ENCODE results near the gene CD27.

CD27 gene

DNA sequence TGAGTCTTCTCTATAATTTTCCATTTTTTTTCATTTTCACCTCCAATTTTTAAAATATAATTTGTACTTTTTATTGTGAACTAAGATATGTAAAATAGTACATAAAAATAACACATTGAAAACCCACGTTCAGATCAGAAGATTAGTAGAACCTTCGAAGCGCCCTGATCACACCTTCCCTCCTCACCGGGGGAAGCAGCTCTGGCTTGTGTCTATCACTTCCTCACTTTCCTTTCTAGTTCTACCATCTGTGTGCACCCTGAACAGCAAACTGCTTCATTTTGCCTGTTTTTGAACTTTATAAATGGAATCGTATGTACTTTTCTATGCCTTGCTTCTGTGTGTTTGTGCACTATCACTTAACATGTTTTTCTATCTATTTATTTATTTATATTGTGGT lies 11.8 kb upstream of the CD27 start:
- CTCF ChIA-PET, result interaction anchor here (0.6 to 1.5 kb wide), 2 partner anchors 33 to 324 kb away, joined by 4 to 8 read pairs; no protein-coding TSS in a partner anchor
- Histone ChIP-seq H3K36me3 (ENCODE audit: control insufficient read depth in 2 of 2, insufficient read depth in 1 of 2, low read length in 2 of 2) (no peaks in the 10 kb centered on the region), H3K9me3 (ENCODE audit: control insufficient read depth, insufficient read depth, low read depth, low read length) (no peaks in the 10 kb centered on the region), H3K27ac (ENCODE audit: extremely low read depth, low read depth, low read length) (no peak overlapping the region), H3K4me3 (ENCODE audit: low read depth, low read length) (no peak overlapping the region), H3K4me1 (ENCODE audit: control insufficient read depth, insufficient read depth, low read length) (0 out of 2 replicates have a peak, but pooled peaks cover 4% of the 10 kb centered on the region)
- POLR2A ChIA-PET, result no interaction called here
- TF ChIP-seq, protein P1, sequence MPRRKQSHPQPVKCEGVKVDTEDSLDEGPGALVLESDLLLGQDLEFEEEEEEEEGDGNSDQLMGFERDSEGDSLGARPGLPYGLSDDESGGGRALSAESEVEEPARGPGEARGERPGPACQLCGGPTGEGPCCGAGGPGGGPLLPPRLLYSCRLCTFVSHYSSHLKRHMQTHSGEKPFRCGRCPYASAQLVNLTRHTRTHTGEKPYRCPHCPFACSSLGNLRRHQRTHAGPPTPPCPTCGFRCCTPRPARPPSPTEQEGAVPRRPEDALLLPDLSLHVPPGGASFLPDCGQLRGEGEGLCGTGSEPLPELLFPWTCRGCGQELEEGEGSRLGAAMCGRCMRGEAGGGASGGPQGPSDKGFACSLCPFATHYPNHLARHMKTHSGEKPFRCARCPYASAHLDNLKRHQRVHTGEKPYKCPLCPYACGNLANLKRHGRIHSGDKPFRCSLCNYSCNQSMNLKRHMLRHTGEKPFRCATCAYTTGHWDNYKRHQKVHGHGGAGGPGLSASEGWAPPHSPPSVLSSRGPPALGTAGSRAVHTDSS (tag by site-specific recombination; IDR thresholded peaks at IDR 0.05), result no peak
- TF ChIP-seq ZFP37 (tag by site-specific recombination; IDR thresholded peaks at IDR 0.05) (no peak), ZNF157 (tag by site-specific recombination; IDR thresholded peaks at IDR 0.05) (no peak), ZNF133 (tag by site-specific recombination; IDR thresholded peaks at IDR 0.05) (no peak), ZNF830 (tag by site-specific recombination; IDR thresholded peaks at IDR 0.05; ENCODE audit: low read depth) (no peak), WT1 (tag by site-specific recombination; IDR thresholded peaks at IDR 0.05) (no peak), ZBTB20 (tag by site-specific recombination; IDR thresholded peaks at IDR 0.05) (no peak)
- TF ChIP-seq, protein P2, sequence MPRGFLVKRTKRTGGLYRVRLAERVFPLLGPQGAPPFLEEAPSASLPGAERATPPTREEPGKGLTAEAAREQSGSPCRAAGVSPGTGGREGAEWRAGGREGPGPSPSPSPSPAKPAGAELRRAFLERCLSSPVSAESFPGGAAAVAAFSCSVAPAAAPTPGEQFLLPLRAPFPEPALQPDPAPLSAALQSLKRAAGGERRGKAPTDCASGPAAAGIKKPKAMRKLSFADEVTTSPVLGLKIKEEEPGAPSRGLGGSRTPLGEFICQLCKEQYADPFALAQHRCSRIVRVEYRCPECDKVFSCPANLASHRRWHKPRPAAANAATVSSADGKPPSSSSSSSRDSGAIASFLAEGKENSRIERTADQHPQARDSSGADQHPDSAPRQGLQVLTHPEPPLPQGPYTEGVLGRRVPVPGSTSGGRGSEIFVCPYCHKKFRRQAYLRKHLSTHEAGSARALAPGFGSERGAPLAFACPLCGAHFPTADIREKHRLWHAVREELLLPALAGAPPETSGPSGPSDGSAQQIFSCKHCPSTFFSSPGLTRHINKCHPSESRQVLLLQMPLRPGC (tag by site-specific recombination; IDR thresholded peaks at IDR 0.05), result no peak

DNA sequence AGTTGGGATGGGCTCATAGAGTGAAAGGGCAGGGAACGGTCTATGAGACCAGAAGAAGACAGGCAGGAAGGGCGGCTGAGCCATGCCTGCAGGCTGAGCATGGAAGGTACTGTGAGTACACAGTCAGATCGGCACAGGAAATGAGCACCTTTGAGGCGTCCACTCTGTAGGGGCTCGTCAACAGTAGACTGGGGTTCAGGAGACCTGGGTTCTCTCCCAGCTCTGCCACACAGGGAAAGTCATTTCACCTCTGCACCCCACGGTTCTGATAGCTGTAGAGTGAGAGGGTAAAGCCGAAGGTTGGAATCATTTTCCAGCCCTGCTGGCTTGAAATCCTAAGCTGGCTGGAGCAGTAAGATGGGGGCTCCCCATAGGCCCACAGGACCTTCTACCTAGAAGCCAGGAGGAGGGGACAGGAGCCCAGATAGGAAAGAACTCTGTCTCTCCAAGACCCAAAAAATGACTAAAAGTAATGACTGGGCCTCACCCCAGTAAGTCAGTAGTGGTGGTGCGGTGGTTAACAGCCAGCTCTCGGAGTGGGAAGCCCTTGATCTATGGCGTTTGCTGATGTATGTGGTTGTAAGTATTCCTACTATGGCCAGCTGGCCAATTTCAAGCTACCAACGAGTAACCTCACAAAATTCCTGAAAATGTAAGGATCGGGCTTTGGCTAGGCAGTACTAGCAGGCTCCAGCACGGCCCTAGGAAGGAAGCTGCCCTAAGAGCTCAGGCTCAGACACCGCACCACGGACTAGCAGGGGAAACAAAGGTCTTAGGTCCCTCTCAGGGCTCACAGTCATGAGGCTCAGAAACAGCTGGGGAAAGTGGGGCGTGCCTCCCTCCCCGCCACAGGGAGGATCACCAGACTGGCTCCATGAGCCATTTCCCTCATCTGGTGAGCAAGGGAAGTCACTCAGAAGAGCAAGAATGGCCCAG lies 10.3 kb upstream of the CD27 start:
- 0 out of 2 replicates have a peak, but pooled peaks cover 4% of the 10 kb centered on the region for H3K4me1 ChIP-seq (ENCODE audit: control insufficient read depth, insufficient read depth, low read length)
- TF ChIP-seq ZNF600 (tag by site-specific recombination; IDR thresholded peaks at IDR 0.05) (no peak), ZNF248 (tag by site-specific recombination; IDR thresholded peaks at IDR 0.05) (no peak), ZNF514 (tag by site-specific recombination; IDR thresholded peaks at IDR 0.05) (no peak), ZNF214 (tag by site-specific recombination; IDR thresholded peaks at IDR 0.05; ENCODE audit: borderline replicate concordance) (no peak), ZNF785 (tag by site-specific recombination; IDR thresholded peaks at IDR 0.05) (no peak)
- no peak overlapping the region for H3K4me3 ChIP-seq (ENCODE audit: low read depth, low read length)
- no peak overlapping the region for H3K27ac ChIP-seq (ENCODE audit: extremely low read depth, low read depth, low read length)
- CTCF ChIA-PET, result interaction anchor here (1.3 to 1.6 kb wide), 2 partner anchors 11 to 31 kb away, joined by 6 to 7 read pairs; no protein-coding TSS in a partner anchor
- POLR2A ChIA-PET, result interaction anchor here (1.3 to 1.4 kb wide), 2 partner anchors 36 to 100 kb away, joined by 3 to 7 read pairs; partner anchors contain the start of genes GAPDH and VAMP1
- H3K9me3 ChIP-seq (ENCODE audit: control insufficient read depth, insufficient read depth, low read depth, low read length), result no peaks in the 10 kb centered on the region
- no peaks in the 10 kb centered on the region for H3K36me3 ChIP-seq (ENCODE audit: control insufficient read depth in 2 of 2, insufficient read depth in 1 of 2, low read length in 2 of 2)

DNA sequence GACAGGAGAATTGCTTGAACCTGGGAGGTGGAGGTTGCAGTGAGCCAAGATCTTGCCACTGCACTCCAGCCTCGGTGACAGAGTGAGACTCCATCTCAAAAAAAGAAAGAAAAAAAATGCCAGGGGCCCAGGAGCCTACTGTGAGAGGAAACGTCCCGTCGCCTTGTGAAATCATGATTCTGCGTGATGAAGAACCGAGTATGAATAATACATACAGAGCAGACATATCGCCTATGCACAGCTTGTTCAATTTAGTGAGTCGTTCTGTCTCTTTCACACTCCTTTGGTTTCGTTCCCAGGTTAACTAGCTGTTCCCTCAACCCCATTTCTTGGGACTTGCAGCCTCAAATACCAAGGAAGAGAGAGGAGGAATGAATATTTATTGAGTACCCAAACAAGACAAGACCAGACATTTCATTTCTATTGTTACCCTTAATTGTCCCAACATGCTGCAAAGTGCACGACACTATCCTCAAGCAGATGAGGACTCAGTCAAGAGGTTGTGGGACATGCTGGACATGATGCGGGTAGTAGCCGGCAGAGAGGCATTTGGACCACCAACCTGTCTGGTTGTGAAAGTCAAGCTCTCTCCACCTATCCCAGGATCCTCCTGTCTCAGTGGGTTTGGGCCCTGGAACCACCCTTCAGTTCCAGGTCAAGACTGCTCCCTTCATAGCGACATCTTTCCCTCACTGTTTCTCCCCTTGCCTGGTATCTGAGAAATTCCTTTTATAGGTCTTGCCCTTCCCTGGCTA lies 8.6 kb upstream of the CD27 start:
- H3K4me3 ChIP-seq (ENCODE audit: low read depth, low read length), result no peak overlapping the region
- H3K27ac ChIP-seq (ENCODE audit: extremely low read depth, low read depth, low read length), result no peak overlapping the region
- H3K4me1 ChIP-seq (ENCODE audit: control insufficient read depth, insufficient read depth, low read length), result no peaks in the 10 kb centered on the region
- H3K36me3 ChIP-seq (ENCODE audit: control insufficient read depth in 2 of 2, insufficient read depth in 1 of 2, low read length in 2 of 2), result no peaks in the 10 kb centered on the region
- no peaks in the 10 kb centered on the region for H3K9me3 ChIP-seq (ENCODE audit: control insufficient read depth, insufficient read depth, low read depth, low read length)
- no peak for TF ChIP-seq ZNF830 (tag by site-specific recombination; IDR thresholded peaks at IDR 0.05; ENCODE audit: low read depth)
- no peak for TF ChIP-seq ZFP69B (tag by site-specific recombination; IDR thresholded peaks at IDR 0.05)
- no peak for TF ChIP-seq ZBTB17 (tag by site-specific recombination; IDR thresholded peaks at IDR 0.05)
- TF ChIP-seq ZNF701 (tag by site-specific recombination; IDR thresholded peaks at IDR 0.05), result no peak
- TF ChIP-seq, protein P3, sequence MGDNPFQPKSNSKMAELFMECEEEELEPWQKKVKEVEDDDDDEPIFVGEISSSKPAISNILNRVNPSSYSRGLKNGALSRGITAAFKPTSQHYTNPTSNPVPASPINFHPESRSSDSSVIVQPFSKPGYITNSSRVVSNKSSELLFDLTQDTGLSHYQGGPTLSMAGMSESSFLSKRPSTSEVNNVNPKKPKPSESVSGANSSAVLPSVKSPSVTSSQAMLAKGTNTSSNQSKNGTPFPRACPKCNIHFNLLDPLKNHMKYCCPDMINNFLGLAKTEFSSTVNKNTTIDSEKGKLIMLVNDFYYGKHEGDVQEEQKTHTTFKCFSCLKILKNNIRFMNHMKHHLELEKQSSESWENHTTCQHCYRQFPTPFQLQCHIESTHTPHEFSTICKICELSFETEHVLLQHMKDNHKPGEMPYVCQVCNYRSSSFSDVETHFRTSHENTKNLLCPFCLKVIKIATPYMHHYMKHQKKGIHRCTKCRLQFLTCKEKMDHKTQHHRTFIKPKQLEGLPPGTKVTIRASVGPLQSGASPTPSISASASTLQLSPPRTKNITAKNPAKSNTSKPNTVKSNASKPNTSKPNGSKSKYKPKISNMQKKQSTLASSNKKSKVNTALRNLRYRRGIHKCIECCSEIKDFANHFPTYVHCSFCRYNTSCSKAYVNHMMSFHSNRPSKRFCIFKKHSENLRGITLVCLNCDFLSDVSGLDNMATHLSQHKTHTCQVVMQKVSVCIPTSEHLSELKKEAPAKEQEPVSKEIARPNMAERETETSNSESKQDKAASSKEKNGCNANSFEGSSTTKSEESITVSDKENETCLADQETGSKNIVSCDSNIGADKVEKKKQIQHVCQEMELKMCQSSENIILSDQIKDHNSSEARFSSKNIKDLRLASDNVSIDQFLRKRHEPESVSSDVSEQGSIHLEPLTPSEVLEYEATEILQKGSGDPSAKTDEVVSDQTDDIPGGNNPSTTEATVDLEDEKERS (tag by site-specific recombination; IDR thresholded peaks at IDR 0.05), result no peak
- ChIA-PET POLR2A (interaction anchor here (1.1 kb wide), 1 partner anchor 17 kb away, joined by 3 read pairs; no protein-coding TSS in a partner anchor), CTCF (interaction anchor here (0.5 to 1.2 kb wide), 3 partner anchors 29 to 1589 kb away, joined by 3 to 4 read pairs (median 3); no protein-coding TSS in a partner anchor)
